ENCODE results near the gene PLPPR1.

The PLPPR1 gene

DNA sequence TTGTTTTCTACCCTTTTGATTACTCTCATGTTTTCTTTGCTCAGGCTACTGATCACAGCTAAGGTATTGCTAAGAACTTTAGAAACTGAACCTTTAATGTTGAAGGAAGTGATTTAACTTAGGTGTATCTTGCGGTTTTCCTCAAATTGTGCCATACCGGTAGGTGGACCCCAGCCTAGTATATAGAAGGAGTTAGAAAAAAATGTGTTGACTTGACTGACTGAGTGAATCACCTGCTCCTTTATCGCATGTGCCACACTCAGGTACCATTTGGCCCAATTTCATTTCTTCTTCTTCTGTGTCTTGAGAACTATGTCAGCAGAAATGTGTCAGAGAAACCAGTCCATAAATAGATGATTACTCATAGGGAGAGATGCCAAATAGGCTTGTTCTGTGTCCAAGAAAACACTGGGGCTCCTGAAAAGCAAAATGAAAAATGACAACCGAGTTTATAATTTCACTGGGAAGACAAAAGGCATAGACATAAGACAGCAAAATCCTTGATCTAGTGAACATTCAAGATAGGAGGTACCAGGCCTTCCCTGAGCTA lies 19.4 kb downstream of the PLPPR1 start:
- H3K4me3 ChIP-seq (ENCODE audit: extremely low read depth, insufficient read depth, low read length, poor library complexity, severe bottlenecking) = no peak overlapping the region
- H3K36me3 ChIP-seq (ENCODE audit: control insufficient read depth, insufficient read depth, low read length) = no peaks in the 10 kb centered on the region
- H3K27ac ChIP-seq (ENCODE audit: low read depth, low read length, severe bottlenecking) = no peak overlapping the region
- no peaks in the 10 kb centered on the region for H3K4me1 ChIP-seq (ENCODE audit: control insufficient read depth, insufficient read depth, low read length, poor library complexity, severe bottlenecking)
- 87 to 90% methylated on average over 3 of the region's 4 CpGs for WGBS, 2 experiments (ENCODE audit: insufficient coverage in 2 of 2)
- H3K9me3 ChIP-seq (ENCODE audit: control insufficient read depth, low read length) = no peaks in the 10 kb centered on the region

DNA sequence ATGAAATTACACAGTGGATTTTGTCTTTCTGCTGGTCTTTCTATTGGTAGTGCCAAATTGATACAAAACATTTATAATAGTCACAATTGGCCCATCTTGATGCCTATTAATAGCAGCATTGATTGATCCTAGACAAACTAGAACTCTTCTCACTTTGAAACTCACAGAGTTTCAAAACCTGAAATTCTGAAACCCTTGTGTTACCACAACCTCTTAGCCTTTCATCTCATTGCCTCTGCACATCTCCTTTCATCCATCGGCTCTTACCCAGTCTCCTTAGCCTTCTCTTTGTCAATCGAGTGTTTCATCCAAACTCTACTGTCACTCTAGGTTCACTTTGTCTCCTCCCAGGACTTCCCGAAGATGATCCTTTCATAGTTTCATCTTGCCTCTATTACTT lies 22.1 kb downstream of the PLPPR1 start:
- Histone ChIP-seq H3K9me3 (ENCODE audit: control insufficient read depth, low read length) (no peaks in the 10 kb centered on the region), H3K36me3 (ENCODE audit: control insufficient read depth, insufficient read depth, low read length) (no peaks in the 10 kb centered on the region), H3K4me1 (ENCODE audit: control insufficient read depth, insufficient read depth, low read length, poor library complexity, severe bottlenecking) (no peaks in the 10 kb centered on the region), H3K27ac (ENCODE audit: low read depth, low read length, severe bottlenecking) (no peak overlapping the region), H3K4me3 (ENCODE audit: extremely low read depth, insufficient read depth, low read length, poor library complexity, severe bottlenecking) (no peak overlapping the region)
- WGBS, 2 experiments (ENCODE audit: insufficient coverage in 2 of 2) = 71 to 87% methylated on average over 3 of the region's 3 CpGs

DNA sequence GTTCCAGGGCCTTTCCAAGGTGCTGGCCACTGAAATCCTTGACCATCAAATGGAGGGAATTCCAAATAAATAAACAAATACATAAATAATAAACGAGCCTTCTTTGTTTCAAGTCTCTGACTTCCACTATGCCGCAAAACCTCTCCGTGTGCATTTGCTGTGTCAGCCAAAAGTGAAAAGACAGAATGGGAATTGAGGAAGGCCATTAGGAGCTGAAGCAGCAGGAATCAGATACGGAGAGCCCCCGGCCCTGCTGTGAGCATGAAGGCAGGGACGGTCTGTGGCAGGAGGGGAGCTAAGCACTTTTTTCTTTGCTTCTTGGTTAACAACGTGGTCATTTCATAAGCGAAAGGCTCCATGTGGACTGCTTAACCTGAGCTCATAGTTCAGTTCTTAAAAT lies 26.1 kb downstream of the PLPPR1 start:
- WGBS, 2 experiments (ENCODE audit: insufficient coverage in 2 of 2) = 32 to 64% methylated on average over 2 to 6 of the region's 8 CpGs
- no peaks in the 10 kb centered on the region for H3K9me3 ChIP-seq (ENCODE audit: control insufficient read depth, low read length)
- no peaks in the 10 kb centered on the region for H3K4me1 ChIP-seq (ENCODE audit: control insufficient read depth, insufficient read depth, low read length, poor library complexity, severe bottlenecking)
- H3K36me3 ChIP-seq (ENCODE audit: control insufficient read depth, insufficient read depth, low read length) = no peaks in the 10 kb centered on the region
- no peak overlapping the region for H3K4me3 ChIP-seq (ENCODE audit: extremely low read depth, insufficient read depth, low read length, poor library complexity, severe bottlenecking)
- H3K27ac ChIP-seq (ENCODE audit: low read depth, low read length, severe bottlenecking) = no peak overlapping the region

DNA sequence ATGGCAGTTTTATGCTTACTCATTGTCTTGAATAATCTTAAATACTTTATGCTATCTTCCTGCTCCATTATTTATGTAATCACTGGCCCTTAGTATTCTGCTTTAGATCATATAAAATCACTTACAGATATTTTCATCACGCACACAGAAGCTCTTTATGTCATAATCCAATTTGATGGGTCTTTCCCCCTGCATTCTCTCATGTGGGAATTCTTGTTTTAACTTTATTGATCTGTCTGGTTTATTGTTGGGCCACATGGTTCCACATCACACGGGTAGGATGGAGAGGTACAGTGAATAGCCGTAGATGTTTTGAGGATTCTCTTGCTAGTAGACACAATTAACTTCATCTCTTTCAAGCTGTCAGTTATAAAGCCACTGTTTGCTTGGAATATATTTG lies 27.0 kb downstream of the PLPPR1 start:
- no peaks in the 10 kb centered on the region for H3K4me1 ChIP-seq (ENCODE audit: control insufficient read depth, insufficient read depth, low read length, poor library complexity, severe bottlenecking)
- H3K4me3 ChIP-seq (ENCODE audit: extremely low read depth, insufficient read depth, low read length, poor library complexity, severe bottlenecking) = no peak overlapping the region
- 86% methylated on average over 1 of the region's 3 CpGs; no CpG with 5 or more reads in 1 of the 2 experiments for WGBS, 2 experiments (ENCODE audit: insufficient coverage in 2 of 2)
- H3K27ac ChIP-seq (ENCODE audit: low read depth, low read length, severe bottlenecking) = no peak overlapping the region
- H3K9me3 ChIP-seq (ENCODE audit: control insufficient read depth, low read length) = no peaks in the 10 kb centered on the region
- H3K36me3 ChIP-seq (ENCODE audit: control insufficient read depth, insufficient read depth, low read length) = no peaks in the 10 kb centered on the region

DNA sequence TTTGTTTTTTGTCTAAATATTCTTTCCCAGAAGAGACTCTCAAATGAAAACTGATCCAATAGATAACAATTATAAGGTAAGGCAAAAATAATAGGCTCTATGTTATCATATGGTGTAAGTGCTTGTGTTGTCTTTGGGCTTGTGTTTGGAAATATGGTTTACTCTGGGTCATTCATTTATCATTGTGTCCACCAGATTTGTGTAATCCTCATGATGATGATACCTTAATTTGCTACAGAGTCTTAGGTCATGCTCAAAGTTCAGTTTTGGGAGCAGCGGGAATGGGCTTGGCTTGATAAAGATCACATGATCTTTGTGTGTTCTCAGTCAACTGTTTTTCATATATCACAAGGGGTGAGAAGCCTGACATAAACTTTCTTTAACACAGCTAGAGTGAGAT lies 34.2 kb downstream of the PLPPR1 start:
- H3K9me3 ChIP-seq (ENCODE audit: control insufficient read depth, low read length) = no peaks in the 10 kb centered on the region
- WGBS, 2 experiments (ENCODE audit: insufficient coverage in 2 of 2) = 100% methylated on average over 1 of the region's 1 CpG; no CpG with 5 or more reads in 1 of the 2 experiments
- no peak overlapping the region for H3K27ac ChIP-seq (ENCODE audit: low read depth, low read length, severe bottlenecking)
- H3K4me3 ChIP-seq (ENCODE audit: extremely low read depth, insufficient read depth, low read length, poor library complexity, severe bottlenecking) = no peak overlapping the region
- no peaks in the 10 kb centered on the region for H3K36me3 ChIP-seq (ENCODE audit: control insufficient read depth, insufficient read depth, low read length)
- H3K4me1 ChIP-seq (ENCODE audit: control insufficient read depth, insufficient read depth, low read length, poor library complexity, severe bottlenecking) = no peaks in the 10 kb centered on the region

DNA sequence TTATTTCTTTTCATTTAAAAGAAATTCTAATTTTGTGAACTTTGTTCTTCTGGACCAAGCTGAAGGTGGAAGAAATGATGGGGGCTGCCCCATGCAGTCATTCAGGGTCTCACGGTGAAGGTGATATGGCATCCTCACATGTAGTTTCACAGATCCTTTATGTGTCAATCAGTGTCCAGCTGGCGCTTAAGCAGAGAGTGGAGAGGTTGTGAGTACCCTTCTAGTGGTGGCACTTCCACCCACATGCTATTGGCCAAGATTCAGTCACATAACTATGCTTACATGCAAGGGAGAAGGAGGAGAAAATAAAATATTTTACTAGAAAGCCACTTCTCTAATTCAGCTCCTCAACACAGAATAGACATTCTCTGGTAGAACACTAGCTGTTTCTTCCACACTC lies 34.7 kb downstream of the PLPPR1 start:
- WGBS, 2 experiments (ENCODE audit: insufficient coverage in 2 of 2) = 33 to 50% methylated on average over 1 of the region's 2 CpGs
- Histone ChIP-seq H3K4me3 (ENCODE audit: extremely low read depth, insufficient read depth, low read length, poor library complexity, severe bottlenecking) (no peak overlapping the region), H3K9me3 (ENCODE audit: control insufficient read depth, low read length) (no peaks in the 10 kb centered on the region), H3K4me1 (ENCODE audit: control insufficient read depth, insufficient read depth, low read length, poor library complexity, severe bottlenecking) (no peaks in the 10 kb centered on the region), H3K27ac (ENCODE audit: low read depth, low read length, severe bottlenecking) (no peak overlapping the region), H3K36me3 (ENCODE audit: control insufficient read depth, insufficient read depth, low read length) (no peaks in the 10 kb centered on the region)

DNA sequence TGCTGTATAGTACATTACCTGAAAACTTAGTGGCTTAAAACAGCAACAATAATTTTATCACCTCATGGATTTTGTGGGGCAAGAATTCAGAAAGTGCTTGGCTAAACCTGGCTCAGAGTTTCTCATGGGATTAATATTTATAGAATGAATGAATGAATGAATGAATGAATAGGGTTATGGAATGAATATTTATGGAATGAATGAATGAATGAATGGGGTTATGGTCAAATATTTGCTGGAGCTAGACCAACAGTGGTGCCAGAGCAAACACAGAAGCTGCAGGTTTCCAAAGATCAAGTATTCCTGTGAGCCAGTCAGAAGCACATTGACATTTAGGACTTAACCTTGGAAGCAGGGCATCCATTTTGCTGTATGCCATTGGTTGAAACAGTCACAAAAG lies 35.7 kb downstream of the PLPPR1 start:
- H3K36me3 ChIP-seq (ENCODE audit: control insufficient read depth, insufficient read depth, low read length) = no peaks in the 10 kb centered on the region
- H3K9me3 ChIP-seq (ENCODE audit: control insufficient read depth, low read length) = no peaks in the 10 kb centered on the region

DNA sequence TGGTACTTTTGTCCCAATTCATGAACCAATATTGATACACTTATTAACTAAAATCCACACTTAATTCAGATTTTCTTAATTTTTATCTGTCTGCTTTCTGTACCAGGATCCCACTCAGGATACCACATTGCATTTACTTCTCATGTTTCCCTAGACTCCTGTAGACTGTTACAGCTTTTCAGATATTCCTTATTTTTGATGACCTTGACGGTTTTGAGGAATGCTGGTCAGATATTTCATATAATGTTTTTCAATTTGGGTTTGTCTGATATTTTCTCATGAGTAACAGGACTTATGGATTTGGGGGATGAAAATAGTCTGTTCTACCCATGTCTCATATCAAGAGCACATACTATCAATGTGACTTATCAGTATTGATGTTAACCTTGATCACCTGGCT lies 37.4 kb downstream of the PLPPR1 start:
- H3K4me3 ChIP-seq (ENCODE audit: extremely low read depth, insufficient read depth, low read length, poor library complexity, severe bottlenecking) = no peak overlapping the region
- H3K4me1 ChIP-seq (ENCODE audit: control insufficient read depth, insufficient read depth, low read length, poor library complexity, severe bottlenecking) = no peaks in the 10 kb centered on the region
- WGBS, 2 experiments (ENCODE audit: insufficient coverage in 2 of 2) = no CpG with 5 or more reads among the region's 1 CpG
- H3K36me3 ChIP-seq (ENCODE audit: control insufficient read depth, insufficient read depth, low read length) = no peaks in the 10 kb centered on the region
- H3K27ac ChIP-seq (ENCODE audit: low read depth, low read length, severe bottlenecking) = no peak overlapping the region
- no peaks in the 10 kb centered on the region for H3K9me3 ChIP-seq (ENCODE audit: control insufficient read depth, low read length)

More for the DNA sequence above, 35.7 kb downstream of the PLPPR1 start:
- no peaks in the 10 kb centered on the region for H3K4me1 ChIP-seq (ENCODE audit: control insufficient read depth, insufficient read depth, low read length, poor library complexity, severe bottlenecking)
- H3K27ac ChIP-seq (ENCODE audit: low read depth, low read length, severe bottlenecking) = no peak overlapping the region
- H3K4me3 ChIP-seq (ENCODE audit: extremely low read depth, insufficient read depth, low read length, poor library complexity, severe bottlenecking) = no peak overlapping the region

DNA sequence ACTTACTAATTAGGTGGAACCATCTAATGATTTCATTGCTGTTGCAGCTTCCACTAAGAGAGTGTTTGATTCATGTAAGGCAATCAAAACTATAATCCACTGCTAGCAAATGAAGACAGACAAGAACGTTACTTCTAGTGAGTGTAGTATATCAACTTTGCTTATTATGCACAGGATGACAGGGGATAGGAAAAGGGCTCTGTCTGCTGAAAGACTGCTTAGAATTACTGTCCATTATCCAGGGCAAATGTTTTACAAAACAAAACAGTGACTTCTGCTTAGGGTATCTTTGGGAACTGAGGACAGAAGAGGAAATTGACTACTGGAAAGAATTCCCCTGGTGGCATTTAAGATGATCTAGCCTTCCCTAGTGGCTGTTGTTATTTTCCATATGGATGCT lies 40.2 kb downstream of the PLPPR1 start:
- Histone ChIP-seq H3K4me1 (ENCODE audit: control insufficient read depth, insufficient read depth, low read length, poor library complexity, severe bottlenecking) (no peaks in the 10 kb centered on the region), H3K27ac (ENCODE audit: low read depth, low read length, severe bottlenecking) (no peak overlapping the region), H3K36me3 (ENCODE audit: control insufficient read depth, insufficient read depth, low read length) (no peaks in the 10 kb centered on the region), H3K4me3 (ENCODE audit: extremely low read depth, insufficient read depth, low read length, poor library complexity, severe bottlenecking) (no peak overlapping the region), H3K9me3 (ENCODE audit: control insufficient read depth, low read length) (no peaks in the 10 kb centered on the region)
- no CpG with 5 or more reads among the region's 1 CpG for WGBS, 2 experiments (ENCODE audit: insufficient coverage in 2 of 2)

DNA sequence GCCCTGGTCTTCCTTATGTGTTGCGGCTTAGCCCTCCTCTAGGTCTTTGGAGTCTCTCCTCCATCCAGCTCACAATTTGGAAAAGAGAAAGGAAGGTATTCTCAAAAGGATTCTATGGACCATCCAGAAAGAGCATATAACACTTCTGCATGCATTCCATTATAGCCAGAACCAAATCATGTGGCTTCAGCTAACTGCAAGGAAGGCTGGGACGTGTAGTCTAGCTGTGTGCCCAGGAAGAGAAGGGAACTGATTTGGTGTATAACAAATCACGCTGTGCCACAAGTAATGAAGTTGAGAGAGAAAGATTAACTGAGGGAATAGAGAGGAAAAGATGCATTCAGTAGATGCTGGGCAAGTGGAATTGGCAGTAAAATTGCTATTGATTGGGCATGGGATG lies 43.7 kb downstream of the PLPPR1 start:
- 83 to 97% methylated on average over 2 to 3 of the region's 3 CpGs for WGBS, 2 experiments (ENCODE audit: insufficient coverage in 2 of 2)
- Histone ChIP-seq H3K4me1 (ENCODE audit: control insufficient read depth, insufficient read depth, low read length, poor library complexity, severe bottlenecking) (no peaks in the 10 kb centered on the region), H3K27ac (ENCODE audit: low read depth, low read length, severe bottlenecking) (no peak overlapping the region), H3K9me3 (ENCODE audit: control insufficient read depth, low read length) (no peaks in the 10 kb centered on the region), H3K4me3 (ENCODE audit: extremely low read depth, insufficient read depth, low read length, poor library complexity, severe bottlenecking) (no peak overlapping the region), H3K36me3 (ENCODE audit: control insufficient read depth, insufficient read depth, low read length) (no peaks in the 10 kb centered on the region)

DNA sequence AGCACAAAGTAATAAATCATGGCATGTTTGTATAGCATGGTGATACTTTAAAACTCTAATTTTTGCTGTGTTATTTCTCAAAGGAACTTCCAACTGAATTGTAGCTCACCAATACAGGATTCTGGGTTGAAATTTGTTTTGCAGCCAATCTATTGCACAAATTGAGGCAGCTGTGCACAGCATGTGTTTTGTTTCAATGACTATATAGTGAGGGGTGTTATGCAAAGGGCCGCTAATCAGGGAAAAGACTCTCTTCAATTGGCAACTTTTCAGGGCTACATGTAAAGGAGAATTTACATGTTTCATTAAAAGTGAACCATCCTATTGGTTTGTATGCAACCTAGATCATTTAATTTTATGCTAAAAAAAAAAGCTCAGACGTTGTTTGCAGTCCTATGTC lies 44.6 kb downstream of the PLPPR1 start:
- Histone ChIP-seq H3K36me3 (ENCODE audit: control insufficient read depth, insufficient read depth, low read length) (no peaks in the 10 kb centered on the region), H3K9me3 (ENCODE audit: control insufficient read depth, low read length) (no peaks in the 10 kb centered on the region)
- WGBS, 2 experiments (ENCODE audit: insufficient coverage in 2 of 2) = no CpG with 5 or more reads among the region's 2 CpGs

More for the DNA sequence above, 44.6 kb downstream of the PLPPR1 start:
- Histone ChIP-seq H3K4me3 (ENCODE audit: extremely low read depth, insufficient read depth, low read length, poor library complexity, severe bottlenecking) (no peak overlapping the region), H3K27ac (ENCODE audit: low read depth, low read length, severe bottlenecking) (no peak overlapping the region), H3K4me1 (ENCODE audit: control insufficient read depth, insufficient read depth, low read length, poor library complexity, severe bottlenecking) (no peaks in the 10 kb centered on the region)
